Adipocyte (in vitro differentiated cells): ENCODE measurements around the gene HMGN4.
A peak's percentile ranks its signal among the peaks of the same experiment; 100 is the strongest.

Experiments
- DNase-seq: peaks from one replicate; pipeline ENCODE4 v3.0.0-alpha.2; 2015; ENCODE audit warnings: low read depth
- H3K27me3 ChIP-seq: replicated peaks from 2 replicates; pipeline ENCODE4 v1.7.0; 2013; ENCODE audit warnings: mild to moderate bottlenecking, low read length, moderate library complexity; ENCODE audit not compliant: control insufficient read depth, insufficient read depth
- H3K36me3 ChIP-seq: 2 replicates; pipeline ENCODE4 v1.7.0; 2013; ENCODE audit warnings: low read length, mild to moderate bottlenecking, moderate library complexity; ENCODE audit not compliant: control insufficient read depth, insufficient read depth, severe bottlenecking
- H3K4me1 ChIP-seq: 2 replicates; pipeline ENCODE4 v1.7.0; 2013; ENCODE audit warnings: mild to moderate bottlenecking, low read length, moderate library complexity; ENCODE audit not compliant: control insufficient read depth, insufficient read depth
- H3K4me3 ChIP-seq: 2 replicates; pipeline ENCODE4 v1.7.0; 2013; ENCODE audit warnings: mild to moderate bottlenecking, low read length, moderate library complexity
- H3K9ac ChIP-seq: 2 replicates; pipeline ENCODE4 v1.7.0; 2013; ENCODE audit warnings: mild to moderate bottlenecking, low read length, moderate library complexity
- H3K9me3 ChIP-seq: 2 replicates; pipeline ENCODE4 v1.7.0; 2013; ENCODE audit warnings: mild to moderate bottlenecking, low read length, moderate library complexity; ENCODE audit not compliant: control insufficient read depth

HMGN4 gene

DNA sequence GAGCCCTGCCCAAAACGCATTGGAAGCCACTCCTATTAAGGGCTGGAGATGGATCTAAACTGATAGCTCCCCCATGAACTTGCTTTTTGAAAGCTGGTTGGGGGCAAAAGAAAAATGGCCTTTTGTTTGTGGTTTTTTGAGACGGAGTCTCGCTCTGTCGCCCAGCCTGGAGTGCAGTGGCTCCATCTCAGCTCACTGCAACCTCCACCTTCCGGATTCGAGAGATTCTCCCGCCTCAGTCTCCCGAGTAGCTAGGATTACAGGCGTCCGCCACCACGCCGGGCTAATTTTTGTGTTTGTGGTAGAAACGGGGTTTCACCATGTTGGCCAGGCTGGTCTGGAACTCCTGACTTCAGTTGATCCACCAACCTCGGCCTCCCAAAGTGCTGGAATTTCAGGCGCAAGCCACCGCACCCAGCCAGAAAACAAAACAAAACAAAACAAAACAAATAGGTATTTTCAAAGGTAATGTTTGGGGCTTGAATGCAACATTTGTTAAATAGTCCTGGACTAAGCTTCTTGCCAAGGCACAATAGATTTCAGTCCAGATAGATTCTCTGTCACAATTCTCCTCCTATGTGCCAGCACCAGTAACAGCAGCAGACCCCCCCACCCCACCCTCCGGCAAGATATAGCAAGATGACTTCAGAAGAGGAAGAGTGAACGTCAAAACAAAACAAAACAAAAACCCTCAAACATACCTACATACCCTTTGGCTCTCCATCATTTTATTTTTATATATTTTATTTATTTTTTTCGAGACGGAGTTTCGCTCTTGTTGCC is 32.1 kb downstream of the HMGN4 start:
- Histone ChIP-seq H3K4me3 (no peak overlapping the region), H3K36me3 (no peaks in the 10 kb centered on the region), H3K9me3 (no peaks in the 10 kb centered on the region), H3K9ac (no peak overlapping the region), H3K27me3 (no peaks in the 10 kb centered on the region), H3K4me1 (peaks cover 3% of the 10 kb centered on the region)
- DNase-seq, result no peak

DNA sequence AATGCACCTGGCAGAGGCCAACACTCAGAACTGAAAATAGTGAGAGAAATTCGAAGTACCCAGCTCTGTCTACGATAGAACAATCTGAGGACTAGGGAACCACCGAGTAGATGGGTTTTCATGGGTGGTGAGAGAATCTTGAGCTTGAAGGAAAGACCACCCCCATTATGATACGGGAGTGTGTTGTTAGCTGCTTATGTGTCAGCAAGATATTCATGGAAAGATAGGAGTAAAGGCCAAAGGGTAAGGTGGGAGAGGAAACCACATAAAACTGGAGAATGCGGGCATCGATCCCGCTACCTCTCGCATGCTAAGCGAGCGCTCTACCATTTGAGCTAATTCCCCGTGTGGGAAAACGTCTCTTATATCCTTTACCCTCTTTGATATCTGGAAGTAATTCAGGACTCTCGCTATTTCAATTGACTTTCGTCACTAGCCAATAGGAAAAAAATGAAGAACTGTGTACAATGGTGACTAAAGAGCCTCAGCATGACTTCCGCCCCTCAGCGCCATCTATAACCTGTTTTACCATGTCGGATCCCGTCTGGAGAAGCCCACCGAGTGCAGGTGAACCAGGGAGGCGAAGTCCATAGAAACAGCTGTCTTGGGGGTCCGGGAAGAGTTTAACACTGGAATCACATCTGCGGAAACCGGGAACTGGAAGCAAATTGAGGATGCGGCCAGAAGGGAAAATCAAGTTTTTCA is 33.6 kb downstream of the HMGN4 start:
- Histone ChIP-seq H3K9ac (peak overlapping the region; percentile 70), H3K27me3 (no peaks in the 10 kb centered on the region), H3K36me3 (no peaks in the 10 kb centered on the region), H3K9me3 (no peaks in the 10 kb centered on the region), H3K4me3 (peak overlapping the region; percentile 87), H3K4me1 (peaks cover 3% of the 10 kb centered on the region)
- peak; percentile 92 for DNase-seq

DNA sequence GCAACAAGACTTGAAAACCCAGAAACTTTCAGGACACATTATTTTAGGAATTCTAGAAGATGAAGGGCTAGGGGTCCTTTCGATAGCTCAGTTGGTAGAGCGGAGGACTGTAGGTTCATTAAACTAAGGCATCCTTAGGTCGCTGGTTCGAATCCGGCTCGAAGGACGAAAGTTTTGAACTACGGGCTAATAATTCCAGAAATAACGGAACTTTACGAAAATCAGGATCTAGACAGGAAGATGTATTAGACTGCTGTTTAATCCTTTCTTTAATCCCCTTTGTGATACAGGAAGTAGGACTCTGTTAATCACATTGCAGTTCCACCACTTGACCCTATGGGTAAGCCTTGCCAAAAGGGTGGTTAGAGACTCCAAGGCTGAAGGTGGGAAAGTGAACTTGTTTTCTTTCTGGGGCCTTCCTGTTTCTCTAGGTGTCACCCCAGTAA is 37.4 kb downstream of the HMGN4 start:
- Histone ChIP-seq H3K4me3 (no peak overlapping the region), H3K9me3 (peaks cover 11% of the 10 kb centered on the region), H3K4me1 (no peaks in the 10 kb centered on the region), H3K36me3 (no peaks in the 10 kb centered on the region), H3K9ac (no peak overlapping the region), H3K27me3 (no peaks in the 10 kb centered on the region)
- peak; percentile 47 for DNase-seq

DNA sequence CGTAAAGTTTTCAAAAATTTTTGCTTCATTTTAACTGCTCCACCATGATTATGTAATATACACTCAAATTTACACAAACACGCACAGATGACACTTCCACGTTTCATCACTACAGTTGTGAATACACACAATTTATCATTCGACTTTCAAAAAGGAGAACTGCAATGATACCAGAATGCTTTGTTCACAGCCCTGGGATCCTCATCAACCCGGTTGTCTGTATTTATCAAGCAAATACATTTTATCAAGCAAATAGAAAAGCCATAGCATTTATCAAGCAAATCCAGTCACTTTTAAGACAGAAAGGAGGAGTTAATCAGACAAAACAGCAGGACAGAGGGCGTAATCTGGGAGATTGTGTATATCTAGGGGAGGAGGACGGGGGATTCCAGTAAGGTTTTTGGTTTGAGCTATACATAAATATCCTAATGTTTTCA is 38.3 kb downstream of the HMGN4 start:
- H3K36me3 ChIP-seq, result no peaks in the 10 kb centered on the region
- peaks cover 11% of the 10 kb centered on the region for H3K9me3 ChIP-seq
- no peaks in the 10 kb centered on the region for H3K27me3 ChIP-seq
- no peak overlapping the region for H3K9ac ChIP-seq
- no peak for DNase-seq
- peak overlapping the region; percentile 82 for H3K4me3 ChIP-seq
- H3K4me1 ChIP-seq, result no peaks in the 10 kb centered on the region

DNA sequence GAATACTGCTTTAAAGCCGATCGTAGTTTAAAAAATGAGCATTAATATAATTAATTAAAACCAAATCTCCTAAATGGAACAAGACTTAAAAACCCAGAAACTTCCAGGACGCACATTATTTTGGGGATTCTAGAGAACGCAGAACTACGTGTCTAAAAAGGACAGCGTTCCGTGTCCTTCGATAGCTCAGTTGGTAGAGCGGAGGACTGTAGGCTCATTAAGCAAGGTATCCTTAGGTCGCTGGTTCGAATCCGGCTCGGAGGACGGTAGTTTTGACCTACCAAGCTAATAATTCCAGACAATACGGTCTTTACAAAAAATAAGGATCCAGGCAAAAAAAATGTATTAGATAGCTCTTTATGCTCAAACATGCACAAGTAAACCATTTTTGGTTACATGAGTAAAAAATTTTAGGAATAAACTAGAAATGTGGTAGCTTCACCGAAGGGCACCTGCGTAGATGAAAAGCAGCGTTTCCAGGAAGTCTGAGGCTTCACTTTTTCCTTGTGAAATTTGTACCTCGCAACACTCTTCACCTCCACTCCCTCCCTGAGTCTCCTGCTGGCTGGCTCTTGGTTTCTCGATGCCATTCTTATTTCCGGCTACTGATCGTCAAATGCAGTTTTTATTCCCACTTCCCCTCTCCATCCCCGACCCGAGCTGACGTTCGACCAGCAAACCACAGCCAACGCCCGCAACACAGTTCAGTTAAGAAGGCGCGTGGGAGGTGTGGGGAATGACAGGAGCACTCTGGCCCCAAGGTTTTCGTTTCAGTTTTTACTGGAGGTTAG is 39.0 kb downstream of the HMGN4 start:
- Histone ChIP-seq H3K9me3 (peaks cover 11% of the 10 kb centered on the region), H3K4me3 (peak overlapping the region; percentile 82), H3K9ac (peak overlapping the region; percentile 47), H3K27me3 (peaks cover 5% of the 10 kb centered on the region), H3K4me1 (no peaks in the 10 kb centered on the region), H3K36me3 (no peaks in the 10 kb centered on the region)
- DNase-seq, result peak; percentile 72

DNA sequence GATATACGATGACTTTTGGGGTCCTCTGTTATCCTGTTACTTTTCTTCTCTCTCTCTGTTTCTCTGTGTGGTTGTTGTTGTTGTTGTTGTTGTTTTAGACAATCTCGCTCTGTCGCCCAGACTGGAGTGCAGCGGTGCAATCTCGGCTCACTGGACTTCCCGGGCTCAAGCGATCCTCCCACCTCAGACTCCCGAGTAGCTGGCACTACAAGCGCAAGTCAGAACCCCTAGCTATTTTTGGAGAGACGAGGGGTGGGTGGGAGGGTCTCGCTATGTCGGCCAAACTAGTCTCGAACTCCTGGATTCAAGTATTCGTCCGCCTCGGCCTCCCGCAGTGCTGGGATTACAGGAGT is 39.5 kb downstream of the HMGN4 start:
- Histone ChIP-seq H3K4me1 (no peaks in the 10 kb centered on the region), H3K27me3 (peaks cover 8% of the 10 kb centered on the region), H3K36me3 (no peaks in the 10 kb centered on the region), H3K9ac (peak overlapping the region; percentile 47), H3K9me3 (peaks cover 11% of the 10 kb centered on the region), H3K4me3 (peak overlapping the region; percentile 82)
- no peak for DNase-seq

DNA sequence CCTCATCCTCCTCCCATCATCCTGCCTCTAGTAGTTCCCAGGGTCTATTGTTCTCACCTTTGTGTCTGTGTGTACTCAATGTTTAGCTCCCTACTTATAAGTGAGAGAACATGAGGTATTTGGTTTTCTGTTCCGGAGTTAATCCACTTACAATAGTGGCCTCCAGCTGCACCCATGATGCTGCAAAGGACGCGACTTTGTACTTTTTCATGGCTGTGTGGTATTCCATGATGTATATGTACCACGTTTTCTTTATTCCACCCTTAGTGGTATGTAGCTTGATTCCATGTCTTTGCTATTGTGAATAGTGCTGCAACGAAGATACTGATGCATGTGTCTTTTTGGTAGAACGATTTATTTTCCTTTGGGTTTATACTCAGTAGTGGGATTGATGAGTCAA is 40.1 kb downstream of the HMGN4 start:
- DNase-seq, result no peak
- Histone ChIP-seq H3K27me3 (peaks cover 14% of the 10 kb centered on the region), H3K4me1 (no peaks in the 10 kb centered on the region), H3K36me3 (no peaks in the 10 kb centered on the region), H3K4me3 (no peak overlapping the region), H3K9me3 (peaks cover 11% of the 10 kb centered on the region), H3K9ac (no peak overlapping the region)

DNA sequence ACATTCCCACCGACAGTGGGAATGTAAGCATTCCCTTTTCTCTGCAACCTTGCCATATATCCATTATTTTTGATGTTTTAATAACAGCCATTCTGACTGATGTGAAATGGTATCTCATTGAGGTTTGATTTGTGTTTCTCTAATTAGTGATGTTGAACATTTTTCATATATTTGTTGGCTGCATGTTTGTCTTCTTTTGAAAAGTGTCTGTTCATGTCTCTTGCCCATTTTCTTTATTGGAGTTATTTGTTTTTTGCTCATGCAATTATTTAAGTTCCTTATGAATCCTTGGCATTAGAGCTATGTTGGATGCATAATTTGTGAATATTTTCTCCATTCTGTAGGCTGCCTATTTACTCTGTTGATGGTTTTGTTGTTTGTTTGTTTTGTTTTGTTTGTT is 40.6 kb downstream of the HMGN4 start:
- H3K4me3 ChIP-seq, result no peak overlapping the region
- H3K9me3 ChIP-seq, result peaks cover 11% of the 10 kb centered on the region
- DNase-seq, result no peak
- H3K9ac ChIP-seq, result no peak overlapping the region
- H3K4me1 ChIP-seq, result no peaks in the 10 kb centered on the region
- H3K27me3 ChIP-seq, result peaks cover 19% of the 10 kb centered on the region
- H3K36me3 ChIP-seq, result no peaks in the 10 kb centered on the region

DNA sequence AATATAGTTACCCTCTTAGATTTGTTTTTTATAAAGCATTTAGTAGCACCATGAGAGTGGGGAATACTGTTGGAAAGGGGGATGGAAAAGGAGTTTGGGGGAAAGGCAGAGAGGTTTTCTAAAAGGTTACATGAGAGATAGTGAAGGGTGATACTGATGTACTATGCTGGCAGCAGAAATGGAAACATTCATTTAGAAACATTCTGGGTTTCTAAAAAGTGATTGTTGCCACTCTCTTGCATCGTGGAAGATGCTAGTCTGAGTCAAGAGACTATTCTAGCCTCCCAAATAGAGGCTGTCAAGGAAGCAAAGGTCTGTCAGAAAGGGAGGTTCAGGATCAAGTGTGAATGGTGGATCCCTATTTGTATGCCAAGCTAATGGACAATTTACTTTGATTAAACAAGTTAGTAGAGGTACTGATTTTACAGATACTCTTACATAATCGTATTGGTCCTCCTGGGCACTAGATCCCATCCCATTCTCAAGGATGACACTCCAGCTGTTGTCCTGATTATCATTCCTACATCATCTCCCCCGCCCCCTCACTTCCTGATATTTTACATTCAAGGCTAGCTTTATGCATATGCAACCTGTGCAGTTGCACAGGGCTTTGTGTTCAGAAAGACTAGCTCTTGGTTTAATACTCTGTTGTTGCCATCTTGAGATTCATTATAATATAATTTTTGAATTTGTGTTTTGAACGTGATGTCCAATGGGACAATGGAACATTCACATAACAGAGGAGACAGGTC is 43.2 kb downstream of the HMGN4 start:
- peaks cover 29% of the 10 kb centered on the region for H3K27me3 ChIP-seq
- no peak for DNase-seq
- H3K36me3 ChIP-seq, result no peaks in the 10 kb centered on the region
- H3K4me3 ChIP-seq, result no peak overlapping the region
- no peaks in the 10 kb centered on the region for H3K4me1 ChIP-seq
- peaks cover 11% of the 10 kb centered on the region for H3K9me3 ChIP-seq
- no peak overlapping the region for H3K9ac ChIP-seq

DNA sequence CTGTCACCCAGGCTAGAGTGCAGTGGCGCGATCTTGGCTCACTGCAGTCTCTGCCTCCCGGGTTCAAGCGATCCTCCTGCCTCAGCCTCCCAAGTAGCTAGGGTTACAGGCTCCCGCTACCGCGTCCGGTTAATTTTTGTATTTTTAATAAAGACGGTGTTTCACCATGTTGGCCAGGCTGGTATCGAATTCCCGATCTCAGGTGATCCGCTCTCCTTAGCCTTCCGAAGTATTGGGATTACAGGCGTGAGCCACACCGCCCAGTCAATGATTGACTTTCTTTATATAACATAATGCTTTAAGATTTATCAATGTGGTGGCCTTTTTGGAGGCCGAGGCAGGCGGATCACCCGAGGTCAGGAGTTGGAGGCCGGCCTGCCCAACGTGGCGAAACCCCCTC is 50.8 kb downstream of the HMGN4 start:
- H3K36me3 ChIP-seq, result no peaks in the 10 kb centered on the region
- H3K9ac ChIP-seq, result no peak overlapping the region
- H3K4me1 ChIP-seq, result no peaks in the 10 kb centered on the region
- no peaks in the 10 kb centered on the region for H3K9me3 ChIP-seq
- peaks cover 8% of the 10 kb centered on the region for H3K27me3 ChIP-seq
- no peak overlapping the region for H3K4me3 ChIP-seq
- DNase-seq, result no peak
